HCEC 1CT (cell line): ENCODE results near the gene SETDB1.
A peak's percentile ranks its signal among the peaks of the same experiment; 100 is the strongest.

ENCODE experiments used
- DNase-seq: peaks from one replicate; pipeline ENCODE4 v3.0.0-alpha.2; 2017

Gene SETDB1

DNA sequence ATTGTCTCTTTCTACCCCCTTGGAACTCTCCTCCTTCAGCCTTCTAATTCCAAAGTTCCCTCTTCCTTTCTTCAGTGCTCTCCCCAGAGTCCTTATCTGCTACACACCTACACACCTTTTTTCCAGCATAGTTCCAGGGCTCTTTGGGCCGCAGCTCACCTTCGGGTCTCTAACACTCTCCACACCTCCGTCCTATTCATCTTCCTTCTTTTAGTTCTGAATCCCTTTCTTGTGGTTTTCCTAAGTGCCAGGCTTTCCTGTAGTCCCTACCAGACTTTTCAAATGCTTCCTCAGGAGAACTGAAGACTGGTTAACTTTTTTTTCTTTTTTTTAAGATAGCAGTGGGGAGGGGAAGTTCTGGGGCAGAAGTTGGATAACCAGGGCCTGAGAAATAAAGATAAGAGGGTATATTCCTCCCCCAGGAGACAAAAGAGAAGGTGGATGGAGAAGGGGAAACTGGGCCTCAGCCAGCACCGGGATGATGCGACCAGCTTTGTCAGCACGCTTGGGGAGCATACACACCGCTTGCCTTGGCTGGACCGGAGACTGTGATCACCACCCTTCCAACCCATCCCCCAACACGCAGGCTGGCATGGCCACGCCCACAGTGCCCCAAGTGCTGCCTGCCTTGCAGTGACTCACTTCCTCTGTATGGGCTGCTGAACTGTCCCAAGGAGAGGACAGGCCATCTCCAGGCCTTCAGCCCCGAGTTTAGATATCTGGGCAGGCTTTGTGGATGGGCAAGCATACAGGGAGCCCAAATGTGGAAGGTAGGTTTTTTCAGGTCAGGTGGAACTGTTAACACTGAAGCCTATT lies 50.9 kb downstream of the SETDB1 start:
- DNase-seq = peak; percentile 27

DNA sequence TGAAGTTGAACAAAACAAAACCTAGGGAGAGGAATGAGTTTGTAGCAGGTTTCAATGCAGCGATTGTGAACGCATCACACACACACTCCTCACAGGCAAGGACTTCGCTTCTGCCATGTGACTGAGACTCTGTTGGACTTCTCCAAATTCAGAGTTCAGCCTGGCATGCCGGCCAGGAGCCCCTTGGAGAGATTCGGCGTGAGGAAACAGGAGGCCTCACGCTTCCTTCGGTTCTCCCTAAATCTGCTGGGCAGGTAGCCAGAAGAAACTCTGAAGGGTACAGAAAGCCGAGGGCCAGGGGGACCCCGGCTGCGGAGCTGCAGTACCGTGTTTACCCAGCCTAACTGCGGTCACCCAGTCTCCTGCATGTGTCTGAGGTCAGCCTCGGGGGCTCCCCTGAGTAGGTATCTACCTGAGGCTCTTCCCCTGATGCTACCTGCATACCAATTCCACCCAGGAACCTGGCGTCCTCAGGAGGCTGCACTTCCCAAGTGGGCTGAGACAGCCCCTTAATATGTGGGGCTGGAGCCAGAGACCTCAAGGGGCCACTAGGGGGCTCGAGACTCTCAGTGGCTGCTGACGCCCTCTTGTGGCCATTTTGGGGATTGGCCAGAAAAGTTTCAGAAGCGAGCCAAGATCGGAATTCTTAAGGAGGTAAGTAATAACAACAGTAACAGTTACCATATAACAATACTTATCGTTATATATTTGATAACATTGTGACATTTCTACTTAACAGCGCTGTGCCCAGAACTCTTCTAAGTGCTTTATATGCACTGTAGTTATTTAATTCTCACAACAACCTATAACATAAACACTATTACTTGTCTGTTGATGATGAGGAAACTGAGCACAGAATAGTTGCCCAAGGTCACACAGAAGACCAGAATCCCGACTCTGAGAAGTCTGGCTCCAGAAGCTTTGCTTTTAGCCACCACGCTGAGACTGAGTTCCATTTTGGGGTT lies 53.2 kb downstream of the SETDB1 start:
- peak; percentile 77 for DNase-seq

- DNase-seq = no peak
Measured at GRCh38 chr1:150981177-150981804, 55.1 kb downstream of the SETDB1 start.

GRCh38 chr1:150981805-150982712 lies 55.9 kb downstream of the SETDB1 start, which contains the start of gene ANXA9:
Gene ANXA9 (plus strand): TSS chr1:150982292. CDS start chr1:150983106, 814 bp downstream.
- DNase-seq = no peak

DNA sequence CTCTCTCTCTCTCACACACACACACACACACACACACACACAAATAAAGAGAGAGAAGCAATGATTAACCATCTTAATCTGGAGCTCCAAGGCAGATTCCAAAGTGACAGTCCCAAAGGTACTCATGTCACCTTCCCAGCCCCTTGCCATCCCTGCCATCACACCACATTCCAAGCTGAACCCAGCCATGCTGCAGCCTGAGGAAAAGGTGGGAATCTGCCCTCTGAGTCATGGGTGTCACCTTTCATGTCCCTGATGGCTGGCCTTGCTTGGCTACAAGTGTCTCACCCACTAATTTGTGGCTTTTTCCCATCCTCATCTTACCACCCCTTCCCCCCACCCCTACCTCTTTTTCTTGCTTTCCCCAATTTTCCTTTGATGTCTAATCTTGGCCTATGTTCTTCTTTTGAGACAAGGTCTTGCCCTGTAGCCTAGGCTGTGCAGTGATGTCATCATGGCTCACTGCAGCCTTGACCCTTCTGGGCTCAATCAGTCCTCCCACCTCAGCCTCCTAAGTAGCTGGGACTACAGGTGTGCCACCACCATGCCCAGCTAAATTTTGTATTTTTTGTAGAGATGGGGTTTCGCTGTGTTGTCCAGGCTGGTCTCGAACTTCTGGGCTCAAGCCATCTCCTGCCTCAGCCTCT lies 59.1 kb downstream of the SETDB1 start:
- DNase-seq = no peak

- no peak for DNase-seq
Measured at GRCh38 chr1:150987924-150988323, 61.8 kb downstream of the SETDB1 start.

- no peak for DNase-seq
Measured at GRCh38 chr1:150992626-150993025, 66.5 kb downstream of the SETDB1 start.

- DNase-seq = no peak
Measured at GRCh38 chr1:150994248-150994647, 68.1 kb downstream of the SETDB1 start.

- no peak for DNase-seq
Measured at GRCh38 chr1:150995460-150995859, 69.3 kb downstream of the SETDB1 start.

DNA sequence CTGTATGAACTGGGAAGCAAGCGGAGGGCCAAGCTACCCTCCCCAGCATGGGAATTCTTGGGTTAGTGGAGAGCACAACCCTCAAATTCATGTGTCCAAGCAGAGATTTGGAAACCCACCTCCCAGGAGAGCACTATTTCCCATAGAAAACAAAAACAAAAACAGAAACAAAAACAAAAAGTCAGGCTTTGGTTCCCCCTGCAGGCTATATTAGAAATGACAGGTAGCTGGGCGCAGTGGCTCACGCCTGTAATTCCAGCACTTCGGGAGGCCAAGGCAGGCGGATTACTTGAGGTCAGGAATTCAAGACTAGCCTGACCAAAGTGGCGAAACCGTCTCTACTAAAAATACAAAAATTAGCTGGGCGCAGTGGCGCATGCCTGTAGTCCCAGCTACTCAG lies 69.7 kb downstream of the SETDB1 start:
- no peak for DNase-seq

GRCh38 chr1:150997126-150997872 lies 71.1 kb downstream of the SETDB1 start:
- DNase-seq = no peak

GRCh38 chr1:150997949-150998348 lies 71.8 kb downstream of the SETDB1 start:
- no peak for DNase-seq

DNA sequence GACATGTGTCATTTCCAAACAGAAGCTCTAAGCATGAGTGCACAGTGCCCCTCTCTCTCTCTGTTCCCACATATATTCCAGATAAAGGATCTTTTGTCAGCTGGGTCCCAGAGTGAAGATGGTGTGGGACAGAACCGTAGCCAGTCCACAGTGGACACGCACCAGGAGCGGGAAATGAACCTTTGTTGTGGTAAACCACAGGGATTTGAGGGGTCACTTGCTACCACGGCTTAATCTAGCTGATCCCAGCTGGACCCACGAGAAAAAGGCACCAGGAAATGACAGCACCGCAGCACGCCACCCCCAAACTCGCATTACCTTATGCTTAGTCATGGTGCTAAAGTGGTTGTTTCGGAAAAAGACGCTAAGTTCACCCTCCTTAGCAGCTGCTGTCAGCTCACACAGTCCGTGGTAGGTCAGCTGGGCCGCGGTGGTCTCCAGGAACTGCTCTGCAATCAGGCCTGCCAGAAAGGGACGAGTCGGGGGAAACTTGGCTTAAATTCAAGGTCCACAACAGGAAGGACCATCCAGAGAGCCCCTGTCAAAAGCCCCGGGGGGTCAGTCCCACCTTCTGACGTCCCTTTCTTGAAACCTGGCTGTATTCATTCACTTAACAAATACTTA lies 73.0 kb downstream of the SETDB1 start:
- peak; percentile 71 for DNase-seq

GRCh38 chr1:150999926-151000325 lies 73.8 kb downstream of the SETDB1 start:
- DNase-seq = no peak

- no peak for DNase-seq
Measured at GRCh38 chr1:151000408-151000807, 74.2 kb downstream of the SETDB1 start.

DNA sequence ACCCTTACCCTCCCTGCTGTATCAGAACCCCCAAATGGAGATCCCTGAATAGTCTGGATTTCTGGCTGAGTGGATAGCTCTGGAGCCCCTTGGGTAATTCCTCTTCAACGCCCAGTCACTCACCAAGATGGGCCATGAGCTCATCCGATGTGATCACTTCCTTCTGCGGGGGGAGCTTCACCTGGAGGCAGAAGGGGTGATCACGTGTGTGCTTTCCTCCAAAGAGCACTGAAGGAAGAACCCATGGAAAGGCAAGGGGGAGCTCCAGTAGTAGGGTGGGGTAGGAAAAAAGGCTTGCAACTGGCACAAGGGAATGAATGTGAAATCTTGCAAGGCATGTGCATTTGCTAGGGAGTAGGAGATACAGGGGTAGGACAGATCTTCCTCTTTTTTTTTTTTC lies 75.4 kb downstream of the SETDB1 start:
- DNase-seq = no peak

- DNase-seq = no peak
Measured at GRCh38 chr1:151002051-151002450, 75.9 kb downstream of the SETDB1 start.

DNA sequence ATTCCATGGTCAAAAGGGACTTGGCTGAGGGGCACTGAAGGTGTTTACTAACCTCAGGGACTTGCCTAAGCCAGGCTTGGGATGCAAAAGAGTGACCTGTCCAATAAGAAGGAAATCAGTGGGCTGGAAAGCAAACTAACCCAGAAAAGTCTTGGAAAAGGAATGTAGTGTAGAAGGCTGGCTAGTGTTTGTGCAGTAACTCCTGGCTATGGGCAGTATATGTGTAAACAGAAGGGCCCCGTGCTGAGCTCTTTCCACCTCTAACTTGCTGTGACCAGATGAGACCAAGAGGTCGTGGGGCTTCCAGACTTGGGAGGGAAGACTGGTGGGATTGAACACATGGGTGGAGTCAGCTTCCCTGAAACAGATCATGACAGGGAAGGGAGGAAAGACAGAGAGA lies 76.4 kb downstream of the SETDB1 start:
- no peak for DNase-seq

DNA sequence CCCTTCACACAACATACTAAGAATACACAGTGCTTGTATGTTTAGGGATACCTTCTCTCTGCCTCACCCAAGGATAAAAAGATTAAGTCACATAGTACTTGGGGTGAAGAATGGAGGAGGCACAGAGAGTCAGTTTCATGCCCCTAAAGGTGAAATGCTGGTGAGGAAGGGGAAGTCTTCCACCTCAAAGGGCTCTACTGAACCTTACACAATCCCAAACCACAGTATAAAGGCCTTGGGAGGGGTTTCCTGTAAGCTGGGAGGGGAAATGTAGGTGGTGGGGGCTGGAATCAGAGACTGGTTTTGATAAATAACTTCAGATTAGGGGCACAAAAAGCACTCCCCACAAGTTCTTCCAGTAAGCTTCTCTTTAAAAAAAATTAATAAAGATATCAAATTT lies 77.0 kb downstream of the SETDB1 start:
- DNase-seq = no peak

DNA sequence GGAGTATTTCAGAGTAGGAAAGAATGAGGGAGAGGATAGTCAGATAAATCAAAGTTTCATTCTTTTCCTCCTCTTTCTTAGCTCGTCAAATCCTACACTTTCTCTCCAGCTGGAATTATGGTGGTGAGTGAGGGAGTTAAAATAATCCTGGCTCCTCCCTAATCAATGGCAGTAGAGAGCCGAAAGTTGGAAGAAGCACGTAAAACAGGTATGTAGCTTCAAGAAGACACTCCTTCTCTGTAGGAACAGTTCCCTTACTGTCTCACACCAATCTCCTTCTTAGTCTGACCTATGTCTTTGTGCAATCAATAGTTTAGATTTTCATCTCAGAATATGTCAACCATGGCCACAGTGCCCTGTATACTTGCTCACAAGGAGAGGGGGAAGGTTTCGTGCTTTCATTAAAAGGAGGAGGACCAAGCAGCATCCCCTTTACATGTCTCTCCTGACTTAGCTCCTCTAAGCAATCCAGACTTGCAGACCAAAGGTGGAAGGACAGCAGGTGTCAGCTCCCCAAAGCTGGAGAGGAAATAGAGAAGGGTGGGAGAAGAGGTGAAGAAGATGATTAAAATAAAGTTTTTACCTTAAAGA lies 79.7 kb downstream of the SETDB1 start:
- no peak for DNase-seq
